HEK293T (cell line): ENCODE results near the gene ZBTB44.

ENCODE experiments used
- BHLHE40 ChIP-seq: fragments of 450-650 bp; IDR thresholded peaks from 2 replicates; pipeline ENCODE4 v1.6.1; 2016; ENCODE audit warnings: mild to moderate bottlenecking, moderate library complexity, borderline replicate concordance
- FOXA1 ChIP-seq: fragments of 450-650 bp; IDR thresholded peaks from 2 replicates; pipeline ENCODE4 v1.6.1; 2016; ENCODE audit warnings: mild to moderate bottlenecking
- FOXM1 ChIP-seq: fragments of 450-650 bp; IDR thresholded peaks from 2 replicates; pipeline ENCODE4 v1.6.1; 2017; ENCODE audit warnings: mild to moderate bottlenecking, borderline replicate concordance
- NFRKB ChIP-seq: fragments of 450-650 bp; IDR thresholded peaks from 2 replicates; pipeline ENCODE4 v1.6.1; 2016; ENCODE audit warnings: mild to moderate bottlenecking, moderate library complexity
- SP1 ChIP-seq: fragments of 450-650 bp; IDR thresholded peaks from 2 replicates; pipeline ENCODE4 v1.6.1; 2017

DNA sequence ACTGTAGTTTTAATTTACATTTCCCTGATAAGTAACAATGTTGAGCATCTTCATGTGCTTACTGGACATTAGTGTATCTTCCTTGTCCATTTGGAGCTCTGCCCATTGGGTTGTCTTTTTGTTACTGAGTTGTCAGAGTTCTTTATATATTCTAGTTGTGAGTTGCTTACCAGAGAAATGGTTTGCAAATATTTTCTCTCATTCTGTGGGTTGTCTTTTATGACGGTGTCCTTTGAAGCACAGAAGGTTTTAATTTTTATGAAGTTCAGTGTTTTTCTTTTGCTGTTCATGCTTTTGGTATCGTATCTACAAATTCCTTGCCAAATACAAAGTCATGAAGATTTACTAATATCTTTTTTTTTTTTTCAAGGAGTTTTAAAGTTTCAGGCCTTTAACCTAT lies 42.4 kb downstream of the ZBTB44 start:
- TF ChIP-seq NFRKB (no peak), FOXA1 (no peak), BHLHE40 (no peak), FOXM1 (no peak), SP1 (no peak)
